Upper lobe of left lung (tissue), 6 donors: ENCODE measurements around the gene CIITA. TPM values are rescaled to one million over a fixed set of nuclear protein-coding genes. Genes with fewer than 3 reads are reported as not detected.

Experiments used
- ATAC-seq, 2 donors: fragments of 200-7000 bp; cut with Tn5 transposase; one replicate each; pipeline ENCODE4 v1.9.1; 2022; ENCODE audit warnings: mild to moderate bottlenecking in 2 of 2, moderate library complexity in 2 of 2; ENCODE audit not compliant: low FRiP score in 2 of 2
- DNase-seq, 2 donors: peaks; one replicate each; pipeline ENCODE4 v3.0.0-alpha.2; 2019 to 2020
- H3K27ac ChIP-seq, 4 donors: fragments of 200-600 bp; sonication (generic); one replicate each; pipeline ENCODE4 v1.5.1; 2016 to 2019
- H3K27me3 ChIP-seq, 4 donors: fragments of 200-600 bp; sonication (generic); one replicate each; pipeline ENCODE4 v1.5.1; 2017 to 2019
- H3K36me3 ChIP-seq, 4 donors: fragments of 200-600 bp; sonication (generic); one replicate each; pipeline ENCODE4 v1.5.1; 2016 to 2019
- H3K4me1 ChIP-seq, 4 donors: fragments of 200-600 bp; sonication (generic); one replicate each; pipeline ENCODE4 v1.5.1; 2018 to 2019
- H3K4me3 ChIP-seq, 4 donors: fragments of 200-600 bp; sonication (generic); one replicate each; pipeline ENCODE4 v1.5.1; 2017 to 2019; ENCODE audit warnings: mild to moderate bottlenecking in 2 of 4, moderate library complexity in 1 of 4
- H3K9me3 ChIP-seq, 4 donors: fragments of 200-600 bp; sonication (generic); one replicate each; pipeline ENCODE4 v1.5.1; 2018 to 2019
- CTCF ChIP-seq, 6 experiments: fragments of 450-650 bp in 4 of 6; fragments of 200-600 bp in 2 of 6; sonication (generic) in 2 of 6; IDR thresholded peaks; one replicate each; pipeline ENCODE4 v1.5.1; 2016 to 2019; ENCODE audit warnings: antibody characterized with exemption in 6 of 6
- EP300 ChIP-seq, 4 donors: sonication (generic); formaldehyde crosslinking; IDR thresholded peaks; one replicate each; pipeline ENCODE4 v1.5.1; 2017; ENCODE audit warnings: antibody characterized with exemption in 4 of 4, control low read depth in 2 of 4
- POLR2A ChIP-seq, 4 donors: fragments of 450-650 bp; IDR thresholded peaks; one replicate each; pipeline ENCODE4 v1.5.1; 2016 to 2017; ENCODE audit warnings: antibody characterized with exemption in 4 of 4, mild to moderate bottlenecking in 2 of 4
- POLR2AphosphoS5 ChIP-seq, 2 donors: sonication (generic); formaldehyde crosslinking; IDR thresholded peaks; one replicate each; pipeline ENCODE4 v1.5.1; 2017; ENCODE audit warnings: antibody characterized with exemption in 2 of 2
- WGBS, 2 donors: methylation state at CpG; one replicate each; pipeline ENCODE4 v1.1.5; 2017 to 2018; 5-methylcytosine and 5-hydroxymethylcytosine counted together
- total RNA-seq, 6 donors: library from RNA; depleted of rRNA in 4 of 6; stranded (reverse); fragments of >200 nt in 4 of 6; gene quantifications; one replicate each; pipeline versions ENCODE4 v1.1.0 to v1.2.1, GENCODE V29; 2016 to 2021
- donor health status: DM: no; HTN: no; CAD: no; lungs with moderate emphysema.
- donor health status: DM: no; HTN: yes; CAD: no; lungs with severe emphysema.

The CIITA gene
- total RNA-seq, 6 donors from 2014 or later: 27.2 to 145 (median 83.2) TPM

- Histone ChIP-seq H3K9me3 (no peaks in the 10 kb centered on the region), H3K27ac (peak overlapping the region in 1 of 4 donors; percentile 8), H3K36me3 (no peaks in the 10 kb centered on the region), H3K27me3 (no peaks in the 10 kb centered on the region), H3K4me3 (no peak overlapping the region), H3K4me1 (peaks cover 41 to 68% (median 44%) of the 10 kb centered on the region in 4 donors)
- peak in 1 of 2 donors; percentile 74 for DNase-seq
- peak; percentile 44 for ATAC-seq
- WGBS, 2 donors: 72 to 78% methylated on average over 7 of the region's 7 CpGs
- TF ChIP-seq CTCF (IDR thresholded peaks at IDR 0.05) (peak in 4 of 6 experiments; percentile 15 to 38 (median 28)), POLR2AphosphoS5 (IDR thresholded peaks at IDR 0.05) (peak in 1 of 2 donors; percentile 6), EP300 (IDR thresholded peaks at IDR 0.05) (no peak), POLR2A (IDR thresholded peaks at IDR 0.05) (no peak)
These were observed 72.5 kb downstream of the CIITA start for GRCh38 chr16:10949424-10949970.

GRCh38 chr16:10950393-10950792 lies 73.4 kb downstream of the CIITA start:
- Histone ChIP-seq H3K4me3 (no peak overlapping the region), H3K4me1 (peaks cover 36 to 68% (median 42%) of the 10 kb centered on the region in 4 donors), H3K27ac (peak overlapping the region in 1 of 4 donors; percentile 8), H3K27me3 (no peaks in the 10 kb centered on the region), H3K9me3 (no peaks in the 10 kb centered on the region), H3K36me3 (no peaks in the 10 kb centered on the region)
- DNase-seq (no peak), ATAC-seq (no peak)
- WGBS, 2 donors: 73 to 85% methylated on average over 5 of the region's 5 CpGs
- TF ChIP-seq POLR2A (IDR thresholded peaks at IDR 0.05) (no peak), EP300 (IDR thresholded peaks at IDR 0.05) (no peak), POLR2AphosphoS5 (IDR thresholded peaks at IDR 0.05) (no peak), CTCF (IDR thresholded peaks at IDR 0.05) (no peak)

GRCh38 chr16:10951026-10951425 lies 74.0 kb downstream of the CIITA start:
- WGBS, 2 donors: 60 to 64% methylated on average over 4 of the region's 4 CpGs
- no peak for TF ChIP-seq POLR2A (IDR thresholded peaks at IDR 0.05)
- no peak for TF ChIP-seq CTCF (IDR thresholded peaks at IDR 0.05)
- no peak for TF ChIP-seq POLR2AphosphoS5 (IDR thresholded peaks at IDR 0.05)
- no peak for TF ChIP-seq EP300 (IDR thresholded peaks at IDR 0.05)
- no peak overlapping the region for H3K4me3 ChIP-seq
- H3K36me3 ChIP-seq: no peaks in the 10 kb centered on the region
- ATAC-seq (no peak), DNase-seq (no peak)
- H3K9me3 ChIP-seq: no peaks in the 10 kb centered on the region
- peak overlapping the region in 1 of 4 donors; percentile 8 for H3K27ac ChIP-seq
- peaks cover 32 to 61% (median 38%) of the 10 kb centered on the region in 4 donors for H3K4me1 ChIP-seq
- no peaks in the 10 kb centered on the region for H3K27me3 ChIP-seq

- Histone ChIP-seq H3K4me3 (no peak overlapping the region), H3K27me3 (no peaks in the 10 kb centered on the region), H3K27ac (no peak overlapping the region), H3K36me3 (peaks cover 0 to 8% (median 3%) of the 10 kb centered on the region in 4 donors), H3K4me1 (peaks cover 13 to 28% (median 23%) of the 10 kb centered on the region in 4 donors), H3K9me3 (no peaks in the 10 kb centered on the region)
- DNase-seq (no peak), ATAC-seq (no peak)
- TF ChIP-seq CTCF (IDR thresholded peaks at IDR 0.05) (no peak), POLR2A (IDR thresholded peaks at IDR 0.05) (no peak), POLR2AphosphoS5 (IDR thresholded peaks at IDR 0.05) (no peak), EP300 (IDR thresholded peaks at IDR 0.05) (no peak)
- WGBS, 2 donors: 86 to 90% methylated on average over 7 of the region's 7 CpGs
These were observed 77.9 kb downstream of the CIITA start for GRCh38 chr16:10954903-10955302.
